A673 (cell line): ENCODE data around the gene NLRP1. TPM values are rescaled to one million over a fixed set of nuclear protein-coding genes. Genes with fewer than 3 reads are reported as not detected.

Experiments used
- BruUV-seq: library from RNA; stranded (reverse); fragments of 400-500 nt; replicated peaks from 2 replicates; lab custom pipeline; 2021; lab: Mats Ljungman, UMichigan
- CTCF ChIA-PET: fragments of 300-600 bp; sonication (Branson Sonifier 250); formaldehyde crosslinking; loops from one replicate; lab custom pipeline; 2022; ENCODE audit warnings: antibody characterized with exemption; lab: Charles Lee
- POLR2A ChIA-PET: fragments of 300-600 bp; sonication (Branson Sonifier 250); formaldehyde crosslinking; loops from one replicate; lab custom pipeline; 2022; ENCODE audit warnings: antibody characterized with exemption; ENCODE audit not compliant: low non-redundant PET; lab: Charles Lee
- DNase-seq: peaks from one replicate; pipeline ENCODE4 v3.0.0-alpha.2; 2015; ENCODE audit warnings: low spot score
- H3K27ac ChIP-seq: fragments of 200-600 bp; sonication (generic); 2 replicates; pipeline ENCODE4 v1.5.1; 2016; ENCODE audit warnings: mixed run types, low read depth, mild to moderate bottlenecking, mixed read lengths, antibody characterized with exemption, low read length; ENCODE audit not compliant: poor library complexity, severe bottlenecking
- H3K27me3 ChIP-seq: fragments of 200-600 bp; sonication (generic); replicated peaks from 2 replicates; pipeline ENCODE4 v1.6.1; 2017; ENCODE audit warnings: mixed run types, low read depth, mild to moderate bottlenecking, mixed read lengths, antibody characterized with exemption, low read length; ENCODE audit not compliant: insufficient read depth, poor library complexity
- H3K36me3 ChIP-seq: fragments of 200-600 bp; sonication (generic); 2 replicates; pipeline ENCODE4 v1.6.1; 2016; ENCODE audit warnings: mixed run types, mild to moderate bottlenecking, mixed read lengths, antibody characterized with exemption, low read length; ENCODE audit not compliant: insufficient read depth, poor library complexity, severe bottlenecking
- H3K4me1 ChIP-seq: fragments of 200-600 bp; sonication (generic); 2 replicates; pipeline ENCODE4 v1.6.1; 2017; ENCODE audit warnings: mixed run types, mild to moderate bottlenecking, mixed read lengths, antibody characterized with exemption, low read length; ENCODE audit not compliant: insufficient read depth, poor library complexity, severe bottlenecking
- H3K4me3 ChIP-seq: fragments of 200-600 bp; sonication (generic); 2 replicates; pipeline ENCODE4 v1.5.1; 2016; ENCODE audit warnings: low read depth, mixed run types, mild to moderate bottlenecking, mixed read lengths, low read length; ENCODE audit not compliant: poor library complexity, severe bottlenecking
- H3K9me3 ChIP-seq: fragments of 200-600 bp; sonication (generic); 2 replicates; pipeline ENCODE4 v1.6.1; 2016; ENCODE audit warnings: mixed run types, low read depth, mild to moderate bottlenecking, mixed read lengths, antibody characterized with exemption, low read length; ENCODE audit not compliant: poor library complexity, severe bottlenecking
- CTCF ChIP-seq: fragments of 300-800, 200-600 bp; sonication (generic); conservative IDR thresholded peaks from 2 replicates; pipeline ENCODE4 v1.5.1; 2017; ENCODE audit warnings: low read depth, mild to moderate bottlenecking, antibody characterized with exemption, low read length, moderate library complexity, mixed read lengths
- EZH2 ChIP-seq: fragments of 200-600 bp; sonication (generic); IDR thresholded peaks from 2 replicates; pipeline ENCODE4 v1.6.1; 2017; ENCODE audit warnings: borderline replicate concordance, low read depth, mild to moderate bottlenecking, mixed read lengths, antibody characterized with exemption, low read length; ENCODE audit not compliant: poor library complexity, severe bottlenecking
- intact Hi-C: fragments of 100-400 bp; cut with micrococcal nuclease; formaldehyde crosslinking; loops from one replicate; pipeline ENCODE4 v1.10.0; 2022; ENCODE audit not compliant: unreplicated experiment
- total RNA-seq: library from RNA; stranded (reverse); gene quantifications from 2 replicates; pipeline ENCODE4 v1.2.3, GENCODE V29; 2021

The NLRP1 gene
- total RNA-seq, 1 experiment from 2014 or later, result 5.2 TPM

- intact Hi-C loops, result no loop called here
- H3K27me3 ChIP-seq, result peaks cover 51% of the 10 kb centered on the region
These were observed 24.2 kb upstream of the NLRP1 start for GRCh38 chr17:5608399-5609112.

GRCh38 chr17:5607946-5608345 is 23.6 kb upstream of the NLRP1 start:
- BruUV-seq, result no TSS peak
- intact Hi-C loops, result no loop called here
- ChIA-PET CTCF (no interaction called here), POLR2A (no interaction called here)
- H3K4me1 ChIP-seq, result no peaks in the 10 kb centered on the region
- no peak overlapping the region for H3K4me3 ChIP-seq
- H3K36me3 ChIP-seq, result no peaks in the 10 kb centered on the region
- DNase-seq, result no peak
- no peaks in the 10 kb centered on the region for H3K9me3 ChIP-seq
- H3K27me3 ChIP-seq, result peaks cover 46% of the 10 kb centered on the region
- TF ChIP-seq EZH2 (no peak), CTCF (no peak)
- no peak overlapping the region for H3K27ac ChIP-seq

More at GRCh38 chr17:5608399-5609112, 24.2 kb upstream of the NLRP1 start:
- ChIA-PET CTCF (no interaction called here), POLR2A (no interaction called here)
- no peak for TF ChIP-seq CTCF
- TF ChIP-seq EZH2, result no peak
- Histone ChIP-seq H3K27ac (no peak overlapping the region), H3K4me1 (no peaks in the 10 kb centered on the region), H3K36me3 (no peaks in the 10 kb centered on the region), H3K9me3 (no peaks in the 10 kb centered on the region), H3K4me3 (no peak overlapping the region)
- BruUV-seq, result no TSS peak
- no peak for DNase-seq

GRCh38 chr17:5605452-5605851 is 21.1 kb upstream of the NLRP1 start:
- Histone ChIP-seq H3K4me1 (no peaks in the 10 kb centered on the region), H3K9me3 (no peaks in the 10 kb centered on the region), H3K36me3 (no peaks in the 10 kb centered on the region), H3K27ac (no peak overlapping the region), H3K4me3 (no peak overlapping the region), H3K27me3 (peaks cover 53% of the 10 kb centered on the region)
- ChIA-PET CTCF (no interaction called here), POLR2A (no interaction called here)
- DNase-seq, result no peak
- BruUV-seq, result no TSS peak
- TF ChIP-seq EZH2, result no peak
- no peak for TF ChIP-seq CTCF
- intact Hi-C loops, result no loop called here
